ENCODE measurements around the gene INPP5A.

DNA sequence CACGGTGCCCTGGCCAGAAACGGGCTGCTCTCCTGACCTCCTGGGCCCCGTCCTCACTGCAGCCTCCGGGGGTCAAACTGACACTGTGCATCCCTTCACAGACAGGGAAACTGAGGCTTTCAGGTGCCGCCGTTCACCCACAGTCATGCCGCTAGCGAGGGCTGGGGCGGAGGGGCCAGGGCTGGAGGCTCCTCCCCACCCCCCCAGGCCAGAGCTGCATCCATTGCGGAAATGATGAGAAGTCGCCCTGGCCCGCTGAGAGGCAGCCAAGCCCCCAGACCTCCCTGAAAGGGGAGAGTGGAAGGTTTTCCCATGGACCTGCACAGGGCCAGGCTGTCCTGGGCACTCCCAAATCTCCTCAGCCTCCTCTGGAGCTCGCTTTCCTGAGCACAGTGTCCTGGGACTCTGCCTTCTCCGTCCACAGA lies 16.5 kb upstream of the INPP5A start:
- TF ChIP-seq, protein P1, sequence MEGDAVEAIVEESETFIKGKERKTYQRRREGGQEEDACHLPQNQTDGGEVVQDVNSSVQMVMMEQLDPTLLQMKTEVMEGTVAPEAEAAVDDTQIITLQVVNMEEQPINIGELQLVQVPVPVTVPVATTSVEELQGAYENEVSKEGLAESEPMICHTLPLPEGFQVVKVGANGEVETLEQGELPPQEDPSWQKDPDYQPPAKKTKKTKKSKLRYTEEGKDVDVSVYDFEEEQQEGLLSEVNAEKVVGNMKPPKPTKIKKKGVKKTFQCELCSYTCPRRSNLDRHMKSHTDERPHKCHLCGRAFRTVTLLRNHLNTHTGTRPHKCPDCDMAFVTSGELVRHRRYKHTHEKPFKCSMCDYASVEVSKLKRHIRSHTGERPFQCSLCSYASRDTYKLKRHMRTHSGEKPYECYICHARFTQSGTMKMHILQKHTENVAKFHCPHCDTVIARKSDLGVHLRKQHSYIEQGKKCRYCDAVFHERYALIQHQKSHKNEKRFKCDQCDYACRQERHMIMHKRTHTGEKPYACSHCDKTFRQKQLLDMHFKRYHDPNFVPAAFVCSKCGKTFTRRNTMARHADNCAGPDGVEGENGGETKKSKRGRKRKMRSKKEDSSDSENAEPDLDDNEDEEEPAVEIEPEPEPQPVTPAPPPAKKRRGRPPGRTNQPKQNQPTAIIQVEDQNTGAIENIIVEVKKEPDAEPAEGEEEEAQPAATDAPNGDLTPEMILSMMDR (IDR thresholded peaks at IDR 0.05), result no peak
- TF ChIP-seq POLR2A (IDR thresholded peaks at IDR 0.05), result no peak

Data from transverse colon (tissue), 3 donors.